HUES6 (cell line): ENCODE data around the gene HOGA1.

Source experiments
- H3K27ac ChIP-seq: 2 replicates; pipeline ENCODE4 v1.7.0; 2013; ENCODE audit warnings: low read depth, mild to moderate bottlenecking, low read length, inconsistent platforms
- H3K27me3 ChIP-seq: 2 replicates; pipeline ENCODE4 v1.6.1; 2013; ENCODE audit warnings: low read length; ENCODE audit not compliant: control insufficient read depth, insufficient read depth
- H3K36me3 ChIP-seq: 2 replicates; pipeline ENCODE4 v1.6.1; 2013; ENCODE audit warnings: low read length; ENCODE audit not compliant: control insufficient read depth, insufficient read depth
- H3K4me1 ChIP-seq: 2 replicates; pipeline ENCODE4 v1.6.1; 2013; ENCODE audit warnings: low read length; ENCODE audit not compliant: control insufficient read depth, insufficient read depth
- H3K4me3 ChIP-seq: 2 replicates; pipeline ENCODE4 v1.5.1; 2013; ENCODE audit warnings: low read depth, low read length
- H3K9ac ChIP-seq: one replicate; pipeline ENCODE4 v1.6.1; 2013; ENCODE audit warnings: mild to moderate bottlenecking, low read length
- H3K9me3 ChIP-seq: 2 replicates; pipeline ENCODE4 v1.6.1; 2013; ENCODE audit warnings: low read depth, low read length; ENCODE audit not compliant: control insufficient read depth, insufficient read depth

HOGA1 gene

GRCh38 chr10:97598407-97599271, 14.4 kb downstream of the HOGA1 start:
- H3K27me3 ChIP-seq: no peaks in the 10 kb centered on the region
- H3K4me3 ChIP-seq: no peak overlapping the region
- no peak overlapping the region for H3K27ac ChIP-seq
- no peaks in the 10 kb centered on the region for H3K9me3 ChIP-seq
- H3K9ac ChIP-seq: no peak overlapping the region
- H3K36me3 ChIP-seq: no peaks in the 10 kb centered on the region
- H3K4me1 ChIP-seq: no peaks in the 10 kb centered on the region

- Histone ChIP-seq H3K4me3 (no peak overlapping the region), H3K27ac (no peak overlapping the region), H3K27me3 (no peaks in the 10 kb centered on the region), H3K4me1 (no peaks in the 10 kb centered on the region), H3K9me3 (no peaks in the 10 kb centered on the region), H3K36me3 (no peaks in the 10 kb centered on the region), H3K9ac (no peak overlapping the region)
Measured at GRCh38 chr10:97599272-97599619, 15.1 kb downstream of the HOGA1 start.

GRCh38 chr10:97600616-97601015, 16.4 kb downstream of the HOGA1 start:
- Histone ChIP-seq H3K4me1 (no peaks in the 10 kb centered on the region), H3K36me3 (no peaks in the 10 kb centered on the region), H3K27me3 (no peaks in the 10 kb centered on the region), H3K9me3 (no peaks in the 10 kb centered on the region), H3K4me3 (no peak overlapping the region), H3K27ac (no peak overlapping the region), H3K9ac (no peak overlapping the region)

- Histone ChIP-seq H3K4me1 (no peaks in the 10 kb centered on the region), H3K27ac (no peak overlapping the region), H3K36me3 (no peaks in the 10 kb centered on the region), H3K9me3 (no peaks in the 10 kb centered on the region), H3K27me3 (no peaks in the 10 kb centered on the region), H3K4me3 (no peak overlapping the region), H3K9ac (no peak overlapping the region)
Measured at GRCh38 chr10:97601268-97602215, 17.4 kb downstream of the HOGA1 start.

GRCh38 chr10:97607095-97607636, 23.0 kb downstream of the HOGA1 start:
- Histone ChIP-seq H3K27ac (no peak overlapping the region), H3K36me3 (no peaks in the 10 kb centered on the region), H3K27me3 (no peaks in the 10 kb centered on the region), H3K4me1 (peaks cover 10% of the 10 kb centered on the region), H3K9me3 (no peaks in the 10 kb centered on the region), H3K4me3 (no peak overlapping the region), H3K9ac (no peak overlapping the region)

GRCh38 chr10:97608991-97609561, 24.9 kb downstream of the HOGA1 start:
- peaks cover 12% of the 10 kb centered on the region for H3K4me1 ChIP-seq
- H3K4me3 ChIP-seq: no peak overlapping the region
- H3K9ac ChIP-seq: no peak overlapping the region
- H3K9me3 ChIP-seq: no peaks in the 10 kb centered on the region
- H3K27me3 ChIP-seq: no peaks in the 10 kb centered on the region
- H3K36me3 ChIP-seq: no peaks in the 10 kb centered on the region
- H3K27ac ChIP-seq: no peak overlapping the region

- no peaks in the 10 kb centered on the region for H3K27me3 ChIP-seq
- no peak overlapping the region for H3K27ac ChIP-seq
- no peak overlapping the region for H3K4me3 ChIP-seq
- H3K9me3 ChIP-seq: no peaks in the 10 kb centered on the region
- H3K4me1 ChIP-seq: peaks cover 12% of the 10 kb centered on the region
- no peak overlapping the region for H3K9ac ChIP-seq
- peaks cover 7% of the 10 kb centered on the region; the same call in 1 of the 2 replicates for H3K36me3 ChIP-seq
Measured at GRCh38 chr10:97611473-97611872, 27.3 kb downstream of the HOGA1 start.

- Histone ChIP-seq H3K27ac (no peak overlapping the region), H3K4me3 (no peak overlapping the region), H3K9ac (no peak overlapping the region), H3K9me3 (no peaks in the 10 kb centered on the region), H3K36me3 (peaks cover 7% of the 10 kb centered on the region; the same call in 1 of the 2 replicates), H3K27me3 (no peaks in the 10 kb centered on the region), H3K4me1 (peaks cover 12% of the 10 kb centered on the region)
Measured at GRCh38 chr10:97612386-97612785, 28.2 kb downstream of the HOGA1 start.

GRCh38 chr10:97618285-97618684, 34.1 kb downstream of the HOGA1 start:
- no peak overlapping the region for H3K27ac ChIP-seq
- H3K4me1 ChIP-seq: no peaks in the 10 kb centered on the region
- H3K36me3 ChIP-seq: peaks cover 7% of the 10 kb centered on the region; the same call in 1 of the 2 replicates
- H3K27me3 ChIP-seq: no peaks in the 10 kb centered on the region
- H3K9me3 ChIP-seq: no peaks in the 10 kb centered on the region
- H3K4me3 ChIP-seq: no peak overlapping the region
- H3K9ac ChIP-seq: no peak overlapping the region

GRCh38 chr10:97618733-97619132, 34.5 kb downstream of the HOGA1 start:
- H3K27me3 ChIP-seq: no peaks in the 10 kb centered on the region
- no peak overlapping the region for H3K9ac ChIP-seq
- no peaks in the 10 kb centered on the region for H3K4me1 ChIP-seq
- H3K4me3 ChIP-seq: no peak overlapping the region
- H3K36me3 ChIP-seq: peaks cover 7% of the 10 kb centered on the region; the same call in 1 of the 2 replicates
- H3K27ac ChIP-seq: no peak overlapping the region
- H3K9me3 ChIP-seq: no peaks in the 10 kb centered on the region
